Measurements from ENCODE around the gene POU2F3.

DNA sequence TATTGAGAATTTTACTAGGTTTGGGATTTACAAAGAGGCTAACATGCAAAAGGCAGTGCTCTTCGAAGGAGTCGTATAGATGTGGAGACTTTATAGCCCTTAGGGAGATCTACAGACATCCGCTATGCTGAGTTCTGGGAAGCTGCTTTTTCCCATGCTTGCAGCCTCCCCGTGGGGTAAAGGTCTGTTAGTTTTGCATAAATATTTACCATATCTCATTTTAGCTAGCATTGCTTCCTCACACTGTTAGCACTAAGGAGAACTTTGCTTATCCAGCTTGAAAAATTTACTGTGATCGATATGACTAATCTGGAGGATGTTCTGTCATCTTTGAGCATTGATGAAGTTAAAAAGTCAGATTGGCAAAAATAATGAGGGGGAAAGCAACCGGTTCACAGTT is 114.8 kb downstream of the POU2F3 start:
- TF ChIP-seq EZH2 (IDR thresholded peaks at IDR 0.05; ENCODE audit: borderline replicate concordance) = no peak
- TF ChIP-seq, protein P1, sequence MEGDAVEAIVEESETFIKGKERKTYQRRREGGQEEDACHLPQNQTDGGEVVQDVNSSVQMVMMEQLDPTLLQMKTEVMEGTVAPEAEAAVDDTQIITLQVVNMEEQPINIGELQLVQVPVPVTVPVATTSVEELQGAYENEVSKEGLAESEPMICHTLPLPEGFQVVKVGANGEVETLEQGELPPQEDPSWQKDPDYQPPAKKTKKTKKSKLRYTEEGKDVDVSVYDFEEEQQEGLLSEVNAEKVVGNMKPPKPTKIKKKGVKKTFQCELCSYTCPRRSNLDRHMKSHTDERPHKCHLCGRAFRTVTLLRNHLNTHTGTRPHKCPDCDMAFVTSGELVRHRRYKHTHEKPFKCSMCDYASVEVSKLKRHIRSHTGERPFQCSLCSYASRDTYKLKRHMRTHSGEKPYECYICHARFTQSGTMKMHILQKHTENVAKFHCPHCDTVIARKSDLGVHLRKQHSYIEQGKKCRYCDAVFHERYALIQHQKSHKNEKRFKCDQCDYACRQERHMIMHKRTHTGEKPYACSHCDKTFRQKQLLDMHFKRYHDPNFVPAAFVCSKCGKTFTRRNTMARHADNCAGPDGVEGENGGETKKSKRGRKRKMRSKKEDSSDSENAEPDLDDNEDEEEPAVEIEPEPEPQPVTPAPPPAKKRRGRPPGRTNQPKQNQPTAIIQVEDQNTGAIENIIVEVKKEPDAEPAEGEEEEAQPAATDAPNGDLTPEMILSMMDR (IDR thresholded peaks at IDR 0.05; ENCODE audit: poor library complexity) = no peak
